ACHN (cell line): ENCODE data around the gene NNMT.

Experiments
- DNase-seq: peaks from one replicate; pipeline ENCODE4 v3.0.0-alpha.2; 2015
- in situ Hi-C: cut with HindIII; loops from 2 replicates; pipeline ENCODE4 v1.10.0; 2017; ENCODE audit warnings: low sequenced_read_pairs, low pct_ligation_motif_present, low pct_unique_long_range_greater_than_20kb

The NNMT gene

DNA sequence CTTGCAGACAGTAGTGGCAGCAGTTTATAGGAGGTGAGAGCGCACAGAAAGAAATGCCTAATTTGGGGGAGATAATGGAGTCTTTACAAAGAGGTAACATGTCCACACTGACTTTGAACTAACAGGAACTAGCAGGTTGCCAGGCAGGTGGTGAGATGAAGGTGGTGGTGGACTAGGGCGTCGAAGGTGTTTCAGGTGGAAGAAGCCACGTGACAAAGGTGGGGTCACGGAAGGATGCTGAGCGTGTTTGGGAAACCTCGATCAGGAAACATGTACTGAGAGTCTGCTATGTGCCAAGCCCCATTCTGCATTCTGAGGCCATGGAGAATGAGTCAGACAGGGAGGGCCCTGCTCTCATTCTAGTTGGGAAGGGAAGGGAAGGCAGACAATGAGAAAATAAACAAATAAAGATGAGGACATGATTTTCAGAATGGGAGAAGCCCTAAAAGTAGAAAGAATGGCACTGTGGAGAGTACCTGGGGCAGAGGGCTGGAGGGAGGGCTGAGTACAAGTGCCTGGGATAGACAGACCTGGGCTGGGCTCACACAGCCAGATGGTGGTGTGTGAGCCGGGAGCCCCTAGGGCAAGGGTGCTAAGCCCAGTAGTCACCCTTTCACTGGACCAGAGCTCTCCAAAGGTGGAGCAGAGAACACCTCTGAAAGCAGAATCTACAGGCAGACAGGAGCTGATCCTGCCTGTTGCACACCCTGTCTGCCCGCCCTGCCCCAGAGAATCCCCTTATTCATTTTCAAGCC, 16.2 kb upstream of the NNMT start:
- in situ Hi-C loops, result no loop called here

DNA sequence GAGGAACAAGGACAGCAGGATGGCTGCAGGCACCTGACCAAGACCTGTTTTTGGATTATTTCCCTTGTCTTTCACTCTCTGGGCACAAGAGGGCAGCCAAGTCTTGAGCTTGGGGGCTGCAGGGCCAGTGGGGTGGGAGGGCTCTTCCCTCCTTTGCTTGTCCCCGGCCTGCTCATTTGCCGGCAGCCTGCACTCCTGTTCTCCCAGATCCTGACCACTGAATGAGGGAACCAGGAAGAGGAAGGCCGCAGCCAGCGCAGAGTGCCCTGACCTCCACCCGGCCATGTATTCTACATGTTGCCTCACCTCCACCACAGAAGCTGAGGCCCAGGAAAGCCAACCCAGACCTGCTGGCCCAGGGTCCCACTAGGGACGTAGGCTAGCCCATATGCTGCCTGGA, 15.5 kb upstream of the NNMT start:
- in situ Hi-C loops, result no loop called here
- peak; percentile 83 for DNase-seq

More for the DNA sequence above, 16.2 kb upstream of the NNMT start:
- DNase-seq, result no peak

DNA sequence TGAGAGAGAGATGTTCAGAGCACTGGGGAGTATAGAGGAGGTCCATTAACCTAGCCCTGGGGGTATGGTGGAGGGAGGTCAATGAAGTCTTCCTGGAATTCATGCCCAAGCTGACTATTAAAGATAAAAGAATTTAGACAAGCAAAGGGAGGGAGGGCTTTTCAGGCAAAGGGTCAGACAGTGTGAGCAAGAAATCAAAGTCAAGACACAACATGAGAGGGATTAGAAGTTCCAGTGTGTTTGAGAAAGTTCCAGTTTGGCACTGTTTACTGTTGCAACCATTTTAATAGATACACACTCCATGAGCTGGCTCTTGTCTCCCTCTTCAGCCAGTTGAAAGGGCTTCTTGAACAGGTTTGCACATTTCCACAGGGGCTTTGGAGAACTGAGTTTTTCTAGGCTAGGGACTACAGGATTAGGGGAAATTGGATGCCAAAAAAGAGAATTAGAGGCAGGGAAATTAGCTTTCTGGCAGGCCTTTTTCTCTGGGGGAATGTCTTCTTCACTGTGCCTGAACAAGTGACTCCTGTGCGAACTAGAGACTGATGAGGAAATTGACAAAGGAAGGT, 14.7 kb upstream of the NNMT start:
- no peak for DNase-seq
- in situ Hi-C loops, result no loop called here

DNA sequence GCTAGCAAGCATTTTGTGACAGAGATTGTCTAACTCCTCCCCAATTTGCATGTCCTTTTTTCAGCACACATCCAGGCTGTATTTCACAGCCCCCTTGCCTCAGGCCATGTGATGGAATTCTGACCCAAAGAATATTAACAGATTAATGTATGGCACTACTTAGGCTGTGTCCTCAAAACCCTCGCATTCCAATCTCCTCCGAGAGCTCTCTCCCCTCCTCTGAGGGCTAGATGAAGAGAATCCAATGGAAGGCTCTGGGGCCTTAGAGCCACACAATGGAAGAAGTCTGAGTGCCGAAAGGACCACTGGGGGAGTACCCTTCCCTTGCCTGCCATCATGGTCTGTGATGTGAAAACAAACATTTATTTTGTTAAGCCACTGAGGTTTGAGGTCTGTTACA, 13.7 kb upstream of the NNMT start:
- in situ Hi-C loops, result no loop called here
- no peak for DNase-seq

DNA sequence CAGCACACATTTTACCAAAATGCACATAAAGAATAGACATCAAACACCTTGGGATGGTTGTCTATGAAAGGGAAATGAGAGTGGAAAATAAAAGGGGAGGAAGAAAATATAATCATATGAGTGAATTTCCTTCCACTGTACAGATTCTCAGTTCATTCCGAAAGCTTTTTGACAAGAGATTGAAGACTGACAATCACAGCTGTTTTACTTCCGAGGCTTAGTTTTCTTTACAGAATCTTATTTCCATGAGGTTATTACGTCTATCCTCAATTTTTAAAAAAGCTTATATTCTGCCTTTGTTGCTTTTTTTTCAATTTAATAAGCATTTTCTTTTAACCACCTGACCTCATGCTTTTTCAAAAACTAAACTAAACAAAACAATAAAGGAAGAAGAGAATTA, 12.8 kb upstream of the NNMT start:
- in situ Hi-C loops, result no loop called here
- DNase-seq, result no peak

DNA sequence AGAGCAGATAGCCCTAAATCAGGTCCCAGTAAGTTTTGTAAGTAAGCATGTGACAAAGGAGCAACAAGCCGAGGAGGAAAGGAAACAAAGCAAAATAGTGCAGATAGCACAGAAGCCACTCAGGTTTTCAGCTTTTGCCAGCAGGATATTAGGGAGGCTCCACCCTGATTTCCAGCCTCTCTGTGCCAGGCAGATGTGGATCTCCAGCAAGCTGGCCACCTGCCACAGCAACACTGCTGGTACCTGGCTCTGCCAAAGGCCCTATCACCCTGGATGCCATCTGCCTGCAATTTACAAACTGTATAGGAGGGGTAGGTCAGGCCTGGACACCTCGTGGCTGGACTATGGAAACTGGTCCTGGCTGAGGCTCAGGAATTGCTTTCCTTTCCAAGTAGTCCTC, 12.2 kb upstream of the NNMT start:
- DNase-seq, result no peak
- in situ Hi-C loops, result no loop called here

DNA sequence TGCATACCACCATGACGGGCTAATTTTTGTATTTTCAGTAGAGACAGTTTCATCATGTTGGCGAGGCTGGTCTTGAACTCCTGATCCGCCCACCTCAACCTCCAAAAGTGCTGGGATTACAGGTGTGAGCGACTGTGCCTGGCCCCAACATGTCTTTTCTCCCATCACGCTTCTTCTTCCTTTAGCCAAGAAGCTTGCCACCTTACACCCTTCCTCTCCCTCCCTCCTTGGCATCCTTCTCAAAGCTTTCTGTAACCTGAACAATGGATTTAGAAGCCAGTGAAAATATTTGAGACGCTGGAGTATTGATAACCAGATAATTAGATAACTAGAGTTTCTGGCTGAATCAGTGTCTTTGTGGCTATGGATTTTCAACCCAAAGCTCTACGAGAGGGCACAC, 11.3 kb upstream of the NNMT start:
- in situ Hi-C loops, result no loop called here

DNA sequence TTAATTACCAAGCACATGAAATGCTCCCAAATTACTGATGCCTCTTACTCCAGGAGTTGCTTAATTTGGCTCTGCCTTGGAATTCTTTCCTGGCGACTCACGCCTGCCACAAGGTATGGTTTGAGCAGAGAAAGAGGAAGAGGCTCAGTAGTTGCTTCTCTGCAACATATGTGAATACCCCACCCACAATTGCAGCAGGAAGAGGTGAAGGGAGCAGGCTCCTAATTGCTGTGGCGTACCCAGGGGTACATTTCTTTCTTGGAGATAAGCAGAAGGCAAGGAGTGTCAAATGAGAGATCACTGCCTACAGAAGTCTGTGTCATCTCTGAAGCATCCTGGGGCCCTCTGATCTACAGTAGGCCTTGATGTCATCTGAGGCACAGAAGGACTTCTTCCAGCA, 10.6 kb upstream of the NNMT start:
- in situ Hi-C loops, result no loop called here
- no peak for DNase-seq

More for the DNA sequence above, 11.3 kb upstream of the NNMT start:
- DNase-seq, result no peak

DNA sequence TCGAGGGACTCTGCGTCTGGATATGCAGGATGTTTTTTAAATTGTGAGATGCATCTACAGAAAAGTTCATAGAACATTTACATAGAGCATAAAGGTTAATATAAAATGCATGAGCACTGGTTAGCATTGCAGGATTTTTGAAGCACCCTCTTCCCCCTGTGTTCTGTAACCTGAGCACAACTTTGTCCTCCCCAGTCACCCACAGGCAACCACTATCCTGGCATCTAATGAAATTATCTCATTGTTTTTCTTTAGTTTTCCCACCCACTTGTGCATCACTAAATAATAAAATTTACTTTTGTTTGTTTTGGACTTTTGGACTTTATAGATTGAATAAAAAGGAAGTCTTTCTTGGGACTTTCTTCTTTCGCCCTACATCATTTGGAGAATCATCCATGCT, 10.0 kb upstream of the NNMT start:
- no peak for DNase-seq
- in situ Hi-C loops, result no loop called here

DNA sequence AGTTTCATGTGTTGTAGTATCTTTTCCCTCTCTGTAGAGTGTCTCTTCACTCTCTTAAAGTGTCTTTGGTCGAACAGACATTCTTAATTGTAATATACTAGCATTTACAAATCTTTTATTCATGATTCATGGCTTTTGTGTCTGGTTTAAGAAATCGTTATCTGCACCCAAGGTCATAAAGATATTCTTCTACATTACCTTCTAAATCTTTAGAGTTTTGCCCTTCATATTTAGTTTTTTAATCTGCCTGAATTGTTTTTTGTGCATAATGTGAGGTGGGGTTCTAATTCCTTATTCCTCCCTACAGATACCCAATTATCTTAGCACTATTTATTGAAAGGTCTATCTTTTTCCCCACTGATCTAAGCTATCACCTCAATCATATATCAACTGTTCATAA, 9.0 kb upstream of the NNMT start:
- DNase-seq, result no peak
- in situ Hi-C loops, result no loop called here

DNA sequence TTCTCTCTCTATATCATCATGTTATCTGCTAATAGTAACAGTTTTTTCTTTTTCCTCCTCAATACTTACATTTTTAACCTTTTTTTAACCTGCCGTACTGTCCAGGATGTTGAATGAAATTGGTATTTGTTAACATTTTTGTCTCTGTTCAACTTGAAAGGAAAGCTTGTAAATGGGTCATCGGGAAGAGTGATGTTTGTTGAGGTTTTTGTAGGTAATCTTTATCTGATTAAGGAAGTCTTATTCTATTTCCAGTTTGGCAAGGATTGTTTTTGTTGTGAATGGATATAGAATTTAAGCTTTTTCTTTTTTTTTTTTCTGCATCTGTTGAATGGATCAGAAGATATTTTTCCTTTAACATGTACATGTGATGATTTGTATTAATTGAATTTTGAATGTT, 8.1 kb upstream of the NNMT start:
- no peak for DNase-seq
- in situ Hi-C loops, result no loop called here

DNA sequence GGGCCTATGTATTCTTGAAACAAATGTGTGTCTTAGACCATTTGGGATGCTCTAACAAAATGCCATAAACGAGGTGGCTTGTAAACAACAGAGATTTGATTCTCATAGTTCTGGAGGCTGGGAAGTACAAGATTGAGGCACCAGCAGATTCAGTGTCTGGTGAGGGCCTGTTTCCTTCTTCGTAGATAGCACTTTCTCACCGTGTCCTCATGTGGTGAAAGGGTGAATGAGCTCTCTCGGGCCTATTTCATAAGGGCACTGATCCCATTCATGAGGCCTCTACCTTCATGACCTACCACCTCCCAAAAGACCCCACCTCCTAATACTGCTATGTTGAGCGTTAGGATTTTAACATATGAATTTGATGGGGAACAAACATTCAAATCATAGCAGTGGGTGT, 6.4 kb upstream of the NNMT start:
- DNase-seq, result no peak
- in situ Hi-C loops, result no loop called here

DNA sequence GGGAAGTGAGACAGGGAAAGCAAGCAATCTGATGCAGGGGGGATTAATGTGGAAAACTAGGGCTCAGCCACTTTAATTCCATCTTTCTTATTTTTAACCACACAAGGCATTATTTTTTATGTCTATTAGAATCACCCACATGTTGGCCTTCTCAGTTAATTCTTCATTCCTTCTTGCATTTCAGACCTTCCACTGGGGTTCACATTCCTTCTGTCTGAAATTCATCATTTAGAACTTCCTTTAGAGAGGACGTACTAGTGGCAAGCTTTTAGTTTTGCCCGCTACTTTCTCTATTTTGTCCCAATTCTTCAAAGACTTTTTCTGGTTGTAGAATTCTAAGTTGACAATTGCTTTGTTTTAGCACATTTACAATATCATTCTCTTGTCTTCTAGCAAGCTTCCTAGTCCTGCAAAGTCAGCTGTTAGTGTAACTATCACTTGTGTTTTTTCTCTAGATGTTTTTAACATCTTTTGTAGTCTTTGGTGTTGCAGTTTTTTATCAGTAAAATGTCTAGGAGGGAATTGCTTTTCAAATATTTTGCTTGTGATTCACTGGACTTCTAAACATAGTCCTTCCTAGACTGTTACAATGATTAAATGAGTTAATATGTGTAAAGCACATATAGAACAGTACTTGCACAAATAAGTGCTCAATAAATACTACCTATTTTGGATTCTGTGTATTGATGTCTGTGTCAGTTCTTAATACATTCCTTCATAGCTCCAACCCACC, 5.5 kb upstream of the NNMT start:
- in situ Hi-C loops, result no loop called here
- DNase-seq, result no peak

DNA sequence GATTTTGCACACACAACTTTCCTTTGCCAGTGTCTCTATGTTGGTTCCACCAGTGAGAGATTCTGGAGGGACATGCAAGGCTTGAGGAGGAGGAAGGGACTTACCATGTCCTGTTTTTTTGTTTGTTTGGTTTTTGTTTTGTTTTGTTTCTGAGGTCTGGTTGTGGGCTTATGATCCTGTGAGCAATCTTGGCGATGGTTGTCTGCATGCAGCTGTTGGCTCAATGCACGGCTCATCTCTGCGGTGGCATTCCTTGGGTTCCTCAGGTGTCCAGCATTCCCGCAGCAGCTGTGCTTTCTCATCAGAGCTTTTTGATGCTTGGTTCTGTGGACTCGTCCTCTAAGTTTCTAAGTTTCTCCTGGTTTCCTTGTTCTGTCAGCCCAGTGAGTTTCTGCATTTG, 4.8 kb upstream of the NNMT start:
- peak; percentile 89 for DNase-seq
- in situ Hi-C loops, result no loop called here

DNA sequence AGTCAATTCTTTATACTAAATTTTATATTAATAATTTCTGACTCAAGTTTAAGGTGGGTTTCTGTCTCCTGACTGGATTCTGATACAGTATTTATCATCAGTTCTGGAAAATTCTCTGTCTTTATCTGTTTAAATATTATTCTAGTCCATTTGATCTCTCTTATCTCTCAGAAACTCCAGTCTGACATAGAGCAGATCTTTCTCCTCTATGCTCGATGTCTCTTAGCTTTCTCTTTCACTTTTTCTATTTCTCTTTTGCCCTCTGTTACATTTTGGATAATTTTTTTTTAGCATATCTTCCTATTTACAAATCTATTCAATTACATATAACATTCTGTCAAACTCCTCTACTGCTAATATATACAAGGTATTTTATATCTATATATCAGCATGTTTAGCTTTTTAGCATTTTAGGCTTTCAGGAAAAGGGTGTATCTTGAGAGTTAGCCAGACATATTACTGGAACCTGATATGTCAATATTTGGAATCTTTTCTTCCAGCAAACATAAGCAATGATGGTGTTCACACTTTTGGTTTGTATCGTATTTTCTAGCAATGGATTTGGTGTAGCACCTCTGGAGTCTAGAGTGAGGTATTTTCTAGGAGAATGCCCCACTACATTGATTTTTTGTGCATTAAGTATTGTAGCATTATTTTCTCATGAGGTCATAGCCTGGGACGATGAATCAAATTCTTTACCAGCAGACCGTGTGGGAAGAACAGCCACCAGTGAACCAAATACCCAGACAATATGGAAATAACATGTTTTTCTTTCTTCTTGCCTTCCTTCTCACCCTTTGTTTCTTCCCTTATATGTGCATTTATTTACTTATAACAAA, 4.1 kb upstream of the NNMT start:
- in situ Hi-C loops, result no loop called here
- DNase-seq, result peak; percentile 88

DNA sequence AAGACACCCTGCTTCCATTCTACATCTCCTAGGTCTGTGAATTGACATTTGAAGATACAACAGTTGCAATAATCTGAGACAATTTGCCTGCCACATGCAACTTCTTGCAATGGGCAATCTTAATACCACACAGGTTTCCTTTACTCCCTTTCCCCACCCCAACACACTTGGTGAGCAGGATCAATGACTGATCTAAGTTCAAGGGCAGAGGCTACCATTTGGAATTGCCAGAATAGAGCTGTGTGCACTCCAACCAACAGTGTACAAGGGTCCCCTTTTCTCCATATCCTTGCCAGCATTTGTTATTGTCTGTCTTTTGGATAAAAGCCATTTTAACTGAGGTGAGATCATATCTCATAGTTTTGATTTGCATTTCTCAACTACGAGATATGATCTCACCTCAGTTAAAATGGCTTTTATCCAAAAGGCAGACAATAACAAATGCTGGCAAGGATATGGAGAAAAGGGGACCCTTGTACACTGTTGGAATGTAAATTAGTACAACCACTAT, 2.9 kb upstream of the NNMT start:
- in situ Hi-C loops, result no loop called here
- no peak for DNase-seq

DNA sequence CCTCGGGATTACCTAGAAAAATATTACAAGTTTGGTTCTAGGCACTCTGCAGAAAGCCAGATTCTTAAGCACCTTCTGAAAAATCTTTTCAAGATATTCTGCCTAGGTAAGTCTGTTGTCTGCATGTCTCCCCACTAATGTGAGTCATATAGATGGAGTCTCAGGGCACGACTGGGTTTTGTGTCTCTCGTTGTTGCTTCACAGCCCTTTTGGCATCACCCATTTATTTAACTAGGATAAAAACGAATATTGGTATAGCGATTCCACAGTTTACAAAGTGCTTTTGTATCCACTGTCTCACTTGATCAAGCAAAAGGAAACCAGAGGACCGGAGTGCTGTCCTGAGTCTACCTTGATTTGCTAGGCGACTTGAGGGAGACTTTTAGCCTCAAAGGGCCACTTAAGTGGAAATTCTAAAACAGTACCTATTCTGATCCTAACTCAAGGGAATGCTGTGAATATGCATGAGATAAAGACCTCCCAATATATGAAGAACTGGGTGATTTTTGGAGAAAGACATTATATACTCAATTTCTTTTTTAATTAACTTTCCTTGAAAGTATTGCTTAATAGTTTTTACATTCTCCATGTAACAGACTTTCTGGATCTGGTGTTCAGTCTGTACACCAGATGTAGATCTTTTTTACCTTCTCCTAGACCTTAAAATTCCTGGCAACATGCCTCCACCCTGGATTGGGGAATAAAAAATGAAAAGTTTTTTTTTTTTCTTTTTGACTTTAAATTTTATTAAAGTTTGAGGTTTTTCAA, 590 bp downstream of the NNMT start:
- peak; percentile 47 for DNase-seq
- in situ Hi-C loops, result no loop called here
